KOPT-K1 (cell line): Measurements from ENCODE around the gene XYLB.
A peak's percentile ranks its signal among the peaks of the same experiment; 100 is the strongest.
"Not testable (repeated sequence)": the region's sequence is repeated elsewhere in the genome, so short reads cannot be mapped to it uniquely, and the experiment has no call there.

ENCODE experiments used
- H3K27ac ChIP-seq: fragments of 200-600 bp; sonication (generic); 2 replicates; pipeline ENCODE4 v1.5.1; 2016; ENCODE audit warnings: antibody characterized with exemption, mild to moderate bottlenecking, low read depth, low read length; ENCODE audit not compliant: poor library complexity, severe bottlenecking
- H3K36me3 ChIP-seq: fragments of 200-600 bp; sonication (generic); 2 replicates; pipeline ENCODE4 v1.5.1; 2017; ENCODE audit warnings: antibody characterized with exemption, mild to moderate bottlenecking, low read length, moderate library complexity; ENCODE audit not compliant: insufficient read depth
- H3K9me3 ChIP-seq: fragments of 200-600 bp; sonication (generic); 2 replicates; pipeline ENCODE4 v1.5.1; 2017; ENCODE audit warnings: antibody characterized with exemption, low read length, mild to moderate bottlenecking; ENCODE audit not compliant: insufficient read depth, poor library complexity, severe bottlenecking

XYLB gene

GRCh38 chr3:38346587-38347410 is at the start of gene XYLB:
TSS of gene XYLB (plus strand) at chr3:38346785. CDS start at chr3:38346869, 84 bp downstream.
- Histone ChIP-seq H3K9me3 (no peaks in the 10 kb centered on the region), H3K36me3 (peaks cover 29% of the 10 kb centered on the region), H3K27ac (peak within 1 kb of the TSS; percentile 88)

DNA sequence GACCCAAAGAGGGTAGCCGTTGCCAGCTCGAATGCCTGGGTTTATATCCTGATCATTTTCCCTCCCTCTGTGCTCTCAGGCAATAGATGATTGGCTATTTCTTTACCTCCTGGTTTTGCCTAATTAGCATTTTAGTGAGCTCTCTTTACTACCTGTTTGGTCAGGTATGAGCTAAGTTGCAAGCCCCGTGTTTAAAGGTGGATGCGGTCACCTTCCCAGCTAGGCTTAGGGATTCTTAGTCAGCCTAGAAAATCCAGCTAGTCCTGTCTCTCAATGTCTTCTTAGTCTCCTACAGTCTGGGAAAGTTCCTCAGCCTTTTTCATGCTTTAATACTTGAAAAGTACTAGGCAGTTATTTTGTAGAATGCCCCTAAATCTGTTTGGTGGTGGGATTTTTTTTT is 49.5 kb upstream of the XYLB start:
- H3K27ac ChIP-seq, H3K36me3 ChIP-seq, H3K9me3 ChIP-seq: not testable (repeated sequence)

DNA sequence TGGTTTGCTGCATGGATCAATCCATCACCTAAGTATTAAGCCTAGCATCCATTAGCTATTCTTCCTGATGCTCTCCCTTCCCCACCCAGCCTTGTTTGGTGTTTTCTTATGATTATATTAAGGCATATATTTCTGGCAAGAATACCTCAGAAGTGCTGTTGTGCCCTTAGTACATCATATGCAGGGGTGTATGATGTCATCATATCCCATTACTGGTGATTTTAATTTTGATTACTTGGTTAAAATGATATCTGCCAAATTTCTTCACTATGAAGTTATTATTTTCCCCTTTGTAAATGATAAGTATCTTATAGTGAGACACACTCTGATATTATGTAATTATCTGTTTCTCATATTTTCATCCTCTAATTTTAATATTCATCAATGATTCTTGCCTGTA is 49.0 kb upstream of the XYLB start:
- H3K36me3 ChIP-seq, result no peaks in the 10 kb centered on the region
- no peaks in the 10 kb centered on the region for H3K9me3 ChIP-seq
- H3K27ac ChIP-seq, result no peak overlapping the region

DNA sequence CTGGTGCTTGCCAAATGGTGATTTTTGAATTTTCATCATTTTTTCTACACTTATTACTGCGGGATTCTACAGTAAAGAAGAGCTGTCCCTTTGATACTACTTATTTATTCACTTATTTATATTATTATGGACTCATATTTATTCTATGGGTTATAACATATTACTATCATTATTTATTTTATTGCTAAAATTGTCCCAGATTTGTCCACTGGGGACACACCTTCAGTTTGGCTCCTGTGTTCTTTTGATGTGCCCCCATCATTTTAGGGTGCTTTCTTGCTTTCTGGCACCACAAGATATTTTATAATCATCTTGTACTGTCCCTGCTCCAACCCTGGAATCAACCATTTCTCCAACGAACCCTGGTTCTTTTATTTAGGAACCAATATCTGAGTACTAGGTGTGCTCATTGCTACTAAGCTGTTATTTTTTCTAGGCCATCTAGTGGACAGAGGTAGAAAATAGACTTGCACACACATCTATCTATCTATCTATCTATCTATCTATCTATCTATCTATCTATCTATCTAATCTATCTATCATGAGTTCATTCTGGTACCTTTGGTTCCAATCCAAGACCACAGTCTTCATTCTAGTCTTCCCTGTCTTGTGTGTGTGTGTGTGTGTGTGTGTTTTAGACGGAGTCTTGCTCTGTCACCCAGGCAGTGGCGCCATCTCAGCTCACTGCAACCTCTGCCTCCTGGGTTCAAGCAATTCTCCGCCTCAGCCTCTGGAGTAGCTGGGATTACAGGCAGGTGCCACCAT is 48.5 kb upstream of the XYLB start:
- no peaks in the 10 kb centered on the region for H3K9me3 ChIP-seq
- H3K27ac ChIP-seq, result no peak overlapping the region
- no peaks in the 10 kb centered on the region for H3K36me3 ChIP-seq

GRCh38 chr3:38306941-38307340 is 39.6 kb upstream of the XYLB start:
- no peak overlapping the region for H3K27ac ChIP-seq
- no peaks in the 10 kb centered on the region for H3K9me3 ChIP-seq
- no peaks in the 10 kb centered on the region for H3K36me3 ChIP-seq

GRCh38 chr3:38307599-38307998 is 39.0 kb upstream of the XYLB start:
- Histone ChIP-seq H3K9me3 (no peaks in the 10 kb centered on the region), H3K27ac (no peak overlapping the region), H3K36me3 (no peaks in the 10 kb centered on the region)

GRCh38 chr3:38308456-38308855 is 38.1 kb upstream of the XYLB start:
- H3K9me3 ChIP-seq, result no peaks in the 10 kb centered on the region
- no peak overlapping the region for H3K27ac ChIP-seq
- H3K36me3 ChIP-seq, result no peaks in the 10 kb centered on the region

DNA sequence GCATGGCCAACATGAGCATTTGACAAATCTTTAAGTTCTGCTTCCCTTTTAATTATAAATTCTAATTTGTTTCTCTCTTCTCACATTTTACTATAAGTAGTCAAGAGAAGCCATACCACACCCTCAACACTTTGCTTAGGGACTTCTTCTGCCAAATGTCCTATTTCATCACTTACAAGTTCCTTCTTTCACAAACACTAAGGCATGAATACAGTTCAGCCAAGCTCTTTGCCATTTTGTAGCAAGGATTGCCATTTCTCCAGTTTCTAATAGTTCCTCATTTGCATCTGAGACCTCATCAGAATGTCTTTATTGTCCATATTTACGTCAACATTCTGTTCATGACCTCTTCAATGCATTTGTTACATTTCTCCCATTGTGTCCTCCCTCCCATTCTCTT is 35.1 kb upstream of the XYLB start:
- H3K27ac ChIP-seq, result no peak overlapping the region
- H3K36me3 ChIP-seq, result no peaks in the 10 kb centered on the region
- no peaks in the 10 kb centered on the region for H3K9me3 ChIP-seq

- no peak overlapping the region for H3K27ac ChIP-seq
- H3K36me3 ChIP-seq, result no peaks in the 10 kb centered on the region
- H3K9me3 ChIP-seq, result no peaks in the 10 kb centered on the region
Observed at GRCh38 chr3:38311941-38312340, 34.6 kb upstream of the XYLB start.

- no peak overlapping the region for H3K27ac ChIP-seq
- no peaks in the 10 kb centered on the region for H3K36me3 ChIP-seq
- no peaks in the 10 kb centered on the region for H3K9me3 ChIP-seq
Observed at GRCh38 chr3:38312356-38312755, 34.2 kb upstream of the XYLB start.

DNA sequence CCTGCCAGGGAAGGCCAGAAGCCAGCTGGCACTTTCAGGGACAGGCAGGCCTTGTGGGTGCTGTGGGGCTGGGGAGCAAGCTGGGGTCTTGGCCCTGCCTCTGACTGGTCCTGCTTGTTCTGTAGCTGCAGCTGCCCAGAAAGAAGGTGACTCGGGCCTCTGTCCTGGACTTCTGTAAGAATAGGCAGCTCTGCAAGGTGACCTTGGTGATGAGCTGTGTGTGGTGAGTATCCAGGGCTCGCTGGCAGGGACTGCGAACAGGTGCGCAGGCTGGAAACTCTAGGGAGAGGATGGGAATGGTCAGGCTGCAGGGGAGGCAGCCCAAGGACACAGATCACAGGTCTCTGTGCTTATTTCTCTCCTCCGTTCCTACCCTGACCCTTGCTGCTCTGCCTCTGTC is 33.3 kb upstream of the XYLB start:
- no peaks in the 10 kb centered on the region for H3K9me3 ChIP-seq

DNA sequence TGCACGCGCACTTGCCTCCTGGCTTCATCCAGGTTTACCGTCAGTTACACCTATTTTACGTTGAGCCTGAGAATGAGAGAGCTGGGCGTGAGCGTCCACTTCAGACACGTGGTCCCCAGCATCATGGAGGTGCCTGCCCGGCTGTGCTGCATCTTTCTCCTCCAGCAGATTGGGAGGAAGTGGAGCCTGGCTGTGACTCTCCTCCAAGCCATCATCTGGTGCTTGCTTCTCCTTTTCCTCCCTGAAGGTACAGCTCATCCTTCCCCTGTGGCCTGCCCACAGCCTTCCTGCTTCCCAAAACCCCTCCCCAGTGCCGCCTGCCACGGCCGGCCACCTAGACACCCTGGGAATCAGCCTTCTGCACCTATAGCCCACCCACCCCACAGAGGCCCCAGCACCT is 32.9 kb upstream of the XYLB start:
- no peaks in the 10 kb centered on the region for H3K9me3 ChIP-seq
- H3K36me3 ChIP-seq, result no peaks in the 10 kb centered on the region
- no peak overlapping the region for H3K27ac ChIP-seq

More for the DNA sequence above, 33.3 kb upstream of the XYLB start:
- H3K27ac ChIP-seq, result no peak overlapping the region
- no peaks in the 10 kb centered on the region for H3K36me3 ChIP-seq

- no peaks in the 10 kb centered on the region for H3K9me3 ChIP-seq
- H3K36me3 ChIP-seq, result no peaks in the 10 kb centered on the region
- H3K27ac ChIP-seq, result no peak overlapping the region
Observed at GRCh38 chr3:38314112-38314763, 32.3 kb upstream of the XYLB start.

GRCh38 chr3:38314764-38315487 is 31.7 kb upstream of the XYLB start:
- Histone ChIP-seq H3K9me3 (no peaks in the 10 kb centered on the region), H3K27ac (no peak overlapping the region), H3K36me3 (no peaks in the 10 kb centered on the region)
